ENCODE data around the gene THUMPD2.

- no peak for TF ChIP-seq CTCF (conservative IDR thresholded peaks at IDR 0.05; ENCODE audit: low read length)
- no peak for TF ChIP-seq EZH2phosphoT487 (IDR thresholded peaks at IDR 0.05; ENCODE audit: borderline replicate concordance)
Observed at GRCh38 chr2:39715095-39715494, 64.0 kb downstream of the THUMPD2 start.
